ENCODE measurements around the gene LRP3.

DNA sequence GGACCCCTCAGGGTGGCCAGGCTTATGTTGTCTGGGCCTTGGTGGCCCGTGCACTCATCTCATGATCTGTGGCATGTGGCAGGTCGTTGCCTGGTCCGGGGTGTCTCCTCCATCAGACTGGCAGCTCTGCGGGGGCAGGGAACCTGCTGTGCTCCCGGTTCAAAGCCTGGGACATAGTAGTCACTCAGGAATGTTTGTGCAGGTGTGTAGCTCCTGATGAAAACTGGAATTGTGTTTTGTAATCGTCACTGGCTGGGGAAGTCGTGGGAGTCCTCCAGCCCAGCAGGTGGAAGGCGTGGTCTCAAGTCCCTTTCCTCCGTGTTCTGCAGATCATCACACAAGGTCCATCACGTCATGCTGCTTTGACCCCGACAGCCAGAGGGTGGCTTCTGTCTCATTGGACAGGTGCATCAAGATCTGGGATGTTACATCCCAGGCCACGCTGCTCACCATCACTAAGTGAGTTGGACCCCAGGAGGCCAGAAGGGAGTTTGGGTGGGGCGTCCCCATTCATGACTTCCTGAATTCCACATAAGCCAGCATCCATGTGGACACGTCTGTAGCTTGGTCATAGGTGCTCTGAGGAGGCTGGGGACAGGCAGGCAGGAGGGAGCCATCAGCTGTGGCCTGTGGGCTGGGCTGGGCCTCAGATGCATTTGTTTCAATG is 43.1 kb upstream of the LRP3 start:
- TF ChIP-seq, protein P1, sequence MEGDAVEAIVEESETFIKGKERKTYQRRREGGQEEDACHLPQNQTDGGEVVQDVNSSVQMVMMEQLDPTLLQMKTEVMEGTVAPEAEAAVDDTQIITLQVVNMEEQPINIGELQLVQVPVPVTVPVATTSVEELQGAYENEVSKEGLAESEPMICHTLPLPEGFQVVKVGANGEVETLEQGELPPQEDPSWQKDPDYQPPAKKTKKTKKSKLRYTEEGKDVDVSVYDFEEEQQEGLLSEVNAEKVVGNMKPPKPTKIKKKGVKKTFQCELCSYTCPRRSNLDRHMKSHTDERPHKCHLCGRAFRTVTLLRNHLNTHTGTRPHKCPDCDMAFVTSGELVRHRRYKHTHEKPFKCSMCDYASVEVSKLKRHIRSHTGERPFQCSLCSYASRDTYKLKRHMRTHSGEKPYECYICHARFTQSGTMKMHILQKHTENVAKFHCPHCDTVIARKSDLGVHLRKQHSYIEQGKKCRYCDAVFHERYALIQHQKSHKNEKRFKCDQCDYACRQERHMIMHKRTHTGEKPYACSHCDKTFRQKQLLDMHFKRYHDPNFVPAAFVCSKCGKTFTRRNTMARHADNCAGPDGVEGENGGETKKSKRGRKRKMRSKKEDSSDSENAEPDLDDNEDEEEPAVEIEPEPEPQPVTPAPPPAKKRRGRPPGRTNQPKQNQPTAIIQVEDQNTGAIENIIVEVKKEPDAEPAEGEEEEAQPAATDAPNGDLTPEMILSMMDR (conservative IDR thresholded peaks at IDR 0.05 in 1 of 2, IDR thresholded peaks at IDR 0.05 in 1 of 2; ENCODE audit: extremely low read depth in 1 of 2, insufficient read depth in 1 of 2, low read depth in 1 of 2, low read length in 2 of 2) = no peak
- TF ChIP-seq EZH2 (IDR thresholded peaks at IDR 0.05; ENCODE audit: borderline replicate concordance, low read length) = no peak

All from mammary epithelial cell (primary cell).